WTC11 (cell line): Measurements from ENCODE around the gene CCR3. TPM values are rescaled to one million over a fixed set of nuclear protein-coding genes. Genes with fewer than 3 reads are reported as not detected.

Experiments
- ATAC-seq: fragments of 200-7000 bp; cut with Tn5 transposase; 2 replicates; pipeline ENCODE4 v1.10.0; 2021; ENCODE audit warnings: mild to moderate bottlenecking, moderate library complexity
- CTCF ChIA-PET: fragments of 300-600 bp; sonication (Branson Sonifier 250); formaldehyde crosslinking; loops from one replicate; lab custom pipeline; 2021; ENCODE audit warnings: antibody characterized with exemption; lab: Charles Lee
- POLR2A ChIA-PET: fragments of 350-600 bp; sonication (Branson Sonifier 250); formaldehyde crosslinking; loops from one replicate; lab custom pipeline; 2021; ENCODE audit warnings: antibody characterized with exemption; lab: Charles Lee
- DNase-seq: peaks from one replicate; pipeline ENCODE4 v3.0.0; 2021; ENCODE audit warnings: low spot score
- H3K27ac Mint-ChIP-seq: 2 replicates; pipeline ENCODE4 v1.8.0; 2021; ENCODE audit warnings: mixed read lengths
- H3K27me3 Mint-ChIP-seq: 2 replicates; pipeline ENCODE4 v1.8.0; 2021; ENCODE audit warnings: low read depth, mild to moderate bottlenecking, moderate library complexity, mixed read lengths
- H3K36me3 Mint-ChIP-seq: 2 replicates; pipeline ENCODE4 v1.8.0; 2021; ENCODE audit warnings: mixed read lengths
- H3K4me1 Mint-ChIP-seq: 2 replicates; pipeline ENCODE4 v1.8.0; 2022; ENCODE audit warnings: mixed read lengths
- H3K4me3 Mint-ChIP-seq: 2 replicates; pipeline ENCODE4 v1.8.0; 2021; ENCODE audit warnings: mild to moderate bottlenecking, moderate library complexity, mixed read lengths
- H3K9me3 Mint-ChIP-seq: 2 replicates; pipeline ENCODE4 v1.8.0; 2021; ENCODE audit warnings: mixed read lengths
- ARID4B ChIP-seq: sonication (generic); formaldehyde crosslinking; IDR thresholded peaks from 2 replicates; pipeline ENCODE4 v1.8.0; 2023; ENCODE audit warnings: missing genetic modification reagents, mild to moderate bottlenecking, borderline replicate concordance
- CREB1 ChIP-seq: sonication (generic); formaldehyde crosslinking; IDR thresholded peaks from 2 replicates; pipeline ENCODE4 v1.8.0; 2023; ENCODE audit warnings: mild to moderate bottlenecking, missing genetic modification reagents
- CTCF ChIP-seq: fragments of 200-600 bp; IDR thresholded peaks from 2 replicates; pipeline ENCODE4 v1.8.0; 2022; ENCODE audit warnings: antibody characterized with exemption
- E2F5 ChIP-seq: sonication (generic); formaldehyde crosslinking; IDR thresholded peaks from 2 replicates; pipeline ENCODE4 v1.8.1; 2022; ENCODE audit warnings: mild to moderate bottlenecking, moderate library complexity, missing genetic modification reagents
- ERG ChIP-seq: fragments of 250-450 bp; sonication (Bioruptor Pico); IDR thresholded peaks from 2 replicates; pipeline ENCODE4 v1.8.0; 2021; ENCODE audit warnings: mild to moderate bottlenecking
- FOXK1 ChIP-seq: sonication (generic); formaldehyde crosslinking; IDR thresholded peaks from 2 replicates; pipeline ENCODE4 v1.8.0; 2022; ENCODE audit warnings: mild to moderate bottlenecking, moderate library complexity, missing genetic modification reagents
- GTF2I ChIP-seq: fragments of 250-450 bp; sonication (Bioruptor Pico); conservative IDR thresholded peaks from 2 replicates; pipeline ENCODE4 v1.4.0; 2021; ENCODE audit warnings: mild to moderate bottlenecking
- MXD4 ChIP-seq: fragments of 250-450 bp; sonication (Bioruptor Pico); IDR thresholded peaks from 2 replicates; pipeline ENCODE4 v1.8.0; 2021; ENCODE audit warnings: mild to moderate bottlenecking, moderate library complexity, borderline replicate concordance
- MYBL2 ChIP-seq: sonication (generic); formaldehyde crosslinking; IDR thresholded peaks from 2 replicates; pipeline ENCODE4 v1.8.1; 2023; ENCODE audit warnings: mild to moderate bottlenecking, moderate library complexity, missing genetic modification reagents
- NFYB ChIP-seq: sonication (generic); formaldehyde crosslinking; conservative IDR thresholded peaks from 2 replicates; pipeline ENCODE4 v1.8.0; 2022; ENCODE audit warnings: low read depth, missing genetic modification reagents
- NR2C2 ChIP-seq: sonication (generic); formaldehyde crosslinking; IDR thresholded peaks from 2 replicates; pipeline ENCODE4 v1.8.0; 2022; ENCODE audit warnings: mild to moderate bottlenecking, missing genetic modification reagents
- RELA ChIP-seq: sonication (generic); formaldehyde crosslinking; IDR thresholded peaks from 2 replicates; pipeline ENCODE4 v1.8.1; 2022; ENCODE audit warnings: missing genetic modification reagents, mild to moderate bottlenecking, borderline replicate concordance
- TEAD1 ChIP-seq: sonication (generic); formaldehyde crosslinking; IDR thresholded peaks from 2 replicates; pipeline ENCODE4 v1.8.0; 2022; ENCODE audit warnings: mild to moderate bottlenecking, missing genetic modification reagents
- USF1 ChIP-seq: sonication (generic); formaldehyde crosslinking; IDR thresholded peaks from 2 replicates; pipeline ENCODE4 v1.8.0; 2022; ENCODE audit warnings: mild to moderate bottlenecking, missing genetic modification reagents
- ZBTB43 ChIP-seq: sonication (generic); formaldehyde crosslinking; IDR thresholded peaks from 2 replicates; pipeline ENCODE4 v1.8.1; 2023; ENCODE audit warnings: mild to moderate bottlenecking, missing genetic modification reagents
- ZNF138 ChIP-seq: sonication (generic); formaldehyde crosslinking; conservative IDR thresholded peaks from 2 replicates; pipeline ENCODE4 v1.8.1; 2022; ENCODE audit warnings: mild to moderate bottlenecking, moderate library complexity, missing genetic modification reagents
- ZNF416 ChIP-seq: fragments of 250-450 bp; sonication (Bioruptor Pico); IDR thresholded peaks from 2 replicates; pipeline ENCODE4 v1.9.0; 2021; ENCODE audit warnings: mild to moderate bottlenecking, inconsistent platforms
- ZNF671 ChIP-seq: fragments of 250-450 bp; sonication (Bioruptor Pico); IDR thresholded peaks from 2 replicates; pipeline ENCODE4 v1.8.0; 2021; ENCODE audit warnings: mild to moderate bottlenecking
- total RNA-seq: library from RNA; stranded (reverse); gene quantifications from 3 replicates; pipeline ENCODE4 v1.2.3, GENCODE V29; 2021
- TF ChIP-seq, protein P1 (sequence below): fragments of 250-450 bp; sonication (Bioruptor Pico); conservative IDR thresholded peaks from 2 replicates; pipeline ENCODE4 v1.9.0; 2021; ENCODE audit warnings: mild to moderate bottlenecking
- TF ChIP-seq, protein P2 (sequence below): sonication (generic); formaldehyde crosslinking; IDR thresholded peaks from 2 replicates; pipeline ENCODE4 v1.8.1; 2023; ENCODE audit warnings: mild to moderate bottlenecking, missing genetic modification reagents, moderate library complexity

Gene CCR3
- total RNA-seq, 1 experiment from 2014 or later = not detected

GRCh38 chr3:46245146-46245545 is 2.9 kb downstream of the CCR3 start:
- TF ChIP-seq E2F5 (CRISPR knock-in tag) = no peak
- TF ChIP-seq USF1 (CRISPR knock-in tag) = no peak
- no peak for TF ChIP-seq NR2C2 (CRISPR knock-in tag)
- TF ChIP-seq ZNF138 (CRISPR knock-in tag) = no peak
- no peak for TF ChIP-seq ZNF671
- TF ChIP-seq ERG = no peak
- no peak for TF ChIP-seq ZBTB43
- TF ChIP-seq, protein P1, sequence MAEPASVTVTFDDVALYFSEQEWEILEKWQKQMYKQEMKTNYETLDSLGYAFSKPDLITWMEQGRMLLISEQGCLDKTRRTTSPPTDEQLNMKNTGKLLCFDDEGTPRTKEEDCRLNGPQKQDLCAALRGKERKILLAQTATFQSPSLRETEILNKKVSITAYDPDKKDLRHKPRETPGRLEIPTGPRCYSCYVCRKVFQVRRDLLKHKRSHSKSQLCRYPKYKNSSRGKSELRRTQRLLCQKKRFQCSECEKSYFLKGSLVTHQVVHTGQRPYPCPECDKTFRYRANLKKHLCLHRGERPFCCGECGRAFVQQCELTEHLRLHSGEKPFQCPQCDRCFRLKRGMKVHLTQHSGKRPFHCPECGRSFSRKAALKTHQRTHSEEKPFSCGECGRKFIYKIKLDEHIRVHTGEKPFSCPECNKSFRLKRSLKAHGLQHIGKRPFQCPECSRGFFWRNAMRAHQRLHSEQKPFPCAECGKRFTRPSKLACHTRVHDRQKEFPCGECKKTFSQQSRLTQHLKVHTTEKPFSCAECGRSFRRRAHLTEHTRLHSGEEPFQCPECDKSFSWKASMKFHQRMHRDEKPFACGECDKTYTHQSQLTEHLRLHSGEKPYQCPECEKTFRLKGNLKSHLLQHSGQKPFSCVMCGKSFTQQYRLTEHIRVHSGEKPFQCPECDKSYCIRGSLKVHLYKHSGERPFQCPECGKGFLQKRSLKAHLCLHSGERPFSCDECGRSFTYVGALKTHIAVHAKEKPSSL (CRISPR knock-in tag) = no peak
- TF ChIP-seq ZNF416 (CRISPR knock-in tag) = no peak
- TF ChIP-seq FOXK1 (CRISPR knock-in tag) = no peak
- TF ChIP-seq GTF2I (CRISPR knock-in tag) = no peak
- no peak for TF ChIP-seq CTCF
- TF ChIP-seq RELA (CRISPR knock-in tag) = no peak
- TF ChIP-seq ARID4B (CRISPR knock-in tag) = no peak
- no peak for TF ChIP-seq MYBL2 (CRISPR knock-in tag)
- no peak for TF ChIP-seq MXD4 (CRISPR knock-in tag)
- TF ChIP-seq, protein P2, sequence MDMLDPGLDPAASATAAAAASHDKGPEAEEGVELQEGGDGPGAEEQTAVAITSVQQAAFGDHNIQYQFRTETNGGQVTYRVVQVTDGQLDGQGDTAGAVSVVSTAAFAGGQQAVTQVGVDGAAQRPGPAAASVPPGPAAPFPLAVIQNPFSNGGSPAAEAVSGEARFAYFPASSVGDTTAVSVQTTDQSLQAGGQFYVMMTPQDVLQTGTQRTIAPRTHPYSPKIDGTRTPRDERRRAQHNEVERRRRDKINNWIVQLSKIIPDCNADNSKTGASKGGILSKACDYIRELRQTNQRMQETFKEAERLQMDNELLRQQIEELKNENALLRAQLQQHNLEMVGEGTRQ (CRISPR knock-in tag) = no peak
- TF ChIP-seq NFYB (CRISPR knock-in tag) = no peak
- no peak for TF ChIP-seq CREB1
- no peak for TF ChIP-seq TEAD1 (CRISPR knock-in tag)
- TF ChIP-seq, all 79 proteins: peak for 0
- Mint-ChIP-seq H3K4me1 (peaks cover 8% of the 10 kb centered on the region), H3K36me3 (no peaks in the 10 kb centered on the region), H3K9me3 (no peaks in the 10 kb centered on the region), H3K4me3 (no peak overlapping the region), H3K27ac (no peak overlapping the region), H3K27me3 (no peaks in the 10 kb centered on the region; the same call in 1 of the 2 replicates)
- ATAC-seq (no peak), DNase-seq (no peak)
- POLR2A ChIA-PET = no interaction called here
- CTCF ChIA-PET = no interaction called here
